HG02973 (cell line): Measurements from ENCODE around the gene ZNF688.
A peak's percentile ranks its signal among the peaks of the same experiment; 100 is the strongest.
"Not testable (repeated sequence)": the region's sequence is repeated elsewhere in the genome, so short reads cannot be mapped to it uniquely, and the experiment has no call there.

Source experiments
- ATAC-seq: cut with Tn5 transposase; IDR thresholded peaks from one replicate; pipeline ENCODE4 v1.9.1; 2021; ENCODE audit warnings: moderate library complexity; ENCODE audit not compliant: unreplicated experiment

ZNF688 gene

DNA sequence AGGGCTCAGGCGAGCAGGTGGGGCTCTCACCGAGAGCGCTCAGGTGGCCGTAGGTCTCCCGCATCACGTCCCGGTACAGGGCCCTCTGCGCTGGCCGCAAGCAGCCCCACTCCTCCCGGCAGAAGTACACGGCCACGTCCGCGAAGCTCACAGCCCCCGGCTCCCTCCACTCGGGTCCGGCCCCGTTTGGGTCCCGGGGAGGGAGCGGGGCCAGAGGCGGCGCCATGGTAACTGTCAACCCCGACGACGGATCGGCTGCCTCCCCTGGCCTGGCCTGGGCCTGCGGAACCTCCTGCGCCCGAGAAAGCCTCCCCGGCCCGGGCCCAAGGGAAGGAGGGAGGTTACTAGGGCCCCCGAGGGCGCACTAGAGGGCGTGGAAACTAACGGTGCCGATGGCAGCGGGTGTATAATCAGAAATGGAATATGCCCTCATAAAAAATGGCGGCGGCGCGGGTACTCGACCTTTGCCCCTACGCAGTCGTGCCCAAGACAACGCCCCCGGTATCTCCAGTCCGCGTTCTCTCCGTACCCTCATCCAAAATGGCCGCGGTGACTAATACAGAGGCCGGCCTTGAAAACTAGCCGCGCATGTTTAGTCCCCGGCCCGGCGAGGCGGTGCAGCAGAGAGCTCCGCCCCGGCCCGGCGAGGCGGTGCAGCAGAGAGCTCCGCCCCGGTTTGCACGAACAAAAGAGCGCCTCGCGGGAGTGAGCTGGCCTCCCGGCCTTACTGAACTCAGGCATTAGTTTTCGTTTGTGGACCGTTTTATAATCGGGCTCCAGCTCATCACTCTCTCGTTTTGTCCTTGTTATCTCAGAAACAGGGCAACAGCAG, 13.3 kb downstream of the ZNF688 start, which contains the start of gene ZNF764:
Gene ZNF764 (minus strand): TSS at position 418 of the 832 bp plus-strand sequence. CDS start 192 bp downstream, at position 226.
- ATAC-seq = peak; percentile 80

DNA sequence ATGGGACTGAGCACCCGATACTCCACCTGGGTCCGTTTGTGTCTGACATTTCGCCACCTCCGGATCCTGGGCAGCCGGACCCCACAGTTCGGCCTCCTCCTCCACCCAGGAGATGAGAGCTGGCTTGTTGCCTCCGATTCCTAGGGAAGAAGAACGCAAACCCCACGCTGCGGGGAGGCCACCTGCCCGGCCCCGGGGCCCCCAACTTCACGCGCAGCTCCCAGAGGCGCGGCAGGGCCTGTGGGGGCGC, 13.9 kb downstream of the ZNF688 start:
- ATAC-seq = peak; percentile 2

DNA sequence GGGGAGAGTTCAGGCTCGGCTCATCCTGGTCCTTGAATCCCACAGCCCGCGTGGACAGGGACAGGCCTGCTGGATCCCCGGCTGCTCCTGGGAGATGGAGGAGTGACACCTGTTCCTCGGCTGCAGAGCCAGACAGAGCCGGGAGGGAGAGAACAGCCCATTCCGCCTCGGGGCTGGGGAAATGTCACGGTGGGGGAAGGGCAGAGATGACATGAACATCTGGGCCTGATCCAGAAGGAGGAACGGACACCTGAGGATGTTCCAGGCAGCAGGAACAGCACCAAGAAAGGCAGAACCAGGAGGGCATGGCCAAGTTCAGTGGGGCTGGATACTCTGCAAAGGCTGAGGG, 15.4 kb downstream of the ZNF688 start:
- no peak for ATAC-seq

DNA sequence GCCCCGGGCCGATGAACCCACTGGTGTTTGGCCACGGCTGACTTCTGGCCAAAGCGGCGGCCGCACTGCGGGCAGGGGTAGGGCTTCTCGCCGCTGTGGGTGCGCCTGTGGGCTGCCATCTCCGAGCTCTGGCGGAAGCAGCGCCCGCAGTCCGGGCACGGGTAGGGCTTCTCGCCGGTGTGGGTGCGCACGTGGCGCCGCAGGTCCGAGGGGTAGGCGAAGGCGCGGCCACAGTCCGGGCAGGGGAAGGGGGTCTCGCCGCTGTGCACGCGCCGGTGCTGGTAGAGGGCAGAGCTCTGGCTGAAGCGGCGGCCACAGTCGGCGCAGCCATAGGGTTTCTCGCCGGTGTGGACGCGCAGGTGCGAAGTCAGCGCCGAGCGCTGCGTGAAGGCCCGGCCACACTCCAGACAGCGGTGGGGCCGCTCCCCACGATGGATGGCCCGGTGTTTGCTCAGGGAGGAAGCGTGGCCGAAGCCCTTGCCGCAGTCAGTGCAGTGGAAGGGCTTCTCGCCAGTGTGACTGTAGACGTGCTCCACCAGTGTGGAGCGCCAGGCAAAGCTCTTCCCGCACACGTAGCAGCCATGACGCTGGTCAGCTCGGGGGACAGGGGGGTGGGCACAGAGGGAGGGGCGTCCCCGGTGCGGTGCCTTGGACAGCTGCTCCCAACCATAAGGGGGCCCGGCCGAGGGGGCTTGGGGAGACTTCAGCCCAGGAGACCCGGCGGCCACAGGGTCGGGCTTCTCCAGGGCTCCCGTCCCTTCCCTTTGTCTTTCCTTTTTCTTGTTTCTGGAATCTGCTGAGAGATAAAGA, 16.0 kb downstream of the ZNF688 start:
- no peak for ATAC-seq

DNA sequence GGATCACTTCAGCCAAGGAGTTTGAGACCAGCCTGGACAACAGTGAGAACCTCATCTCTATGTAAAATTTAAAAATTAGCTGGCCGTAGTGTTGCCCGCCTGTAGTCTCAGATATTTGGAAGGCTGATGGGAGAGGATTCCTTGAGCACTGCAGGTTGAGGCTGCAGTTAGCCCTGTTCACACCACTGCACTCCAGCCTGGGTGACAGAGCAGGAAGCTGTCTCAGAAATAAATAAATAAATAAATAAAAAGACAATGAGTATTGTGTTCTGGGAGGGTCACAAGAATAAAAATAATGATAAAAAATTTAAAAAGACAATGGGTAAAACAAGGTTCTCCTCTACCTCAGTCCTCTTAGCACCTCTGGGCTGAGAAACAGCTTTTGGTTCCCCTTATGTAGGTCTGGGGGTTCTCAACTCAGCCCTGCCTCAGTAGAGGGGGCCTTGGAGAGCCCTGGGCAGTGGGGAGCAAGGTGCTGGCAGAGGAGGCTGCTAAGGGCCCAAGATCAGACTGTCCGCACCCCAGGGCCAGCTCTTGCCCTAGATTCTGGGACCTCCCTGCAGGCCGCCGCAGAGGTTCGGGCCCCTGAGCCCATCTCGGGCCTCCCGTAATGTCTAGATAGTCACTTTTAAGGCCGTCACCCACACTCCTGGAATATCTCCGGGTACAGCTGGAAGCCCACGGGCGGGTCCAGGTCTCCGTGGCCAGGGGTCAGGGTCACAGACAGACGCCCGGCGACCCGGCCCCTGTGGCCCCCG, 16.8 kb downstream of the ZNF688 start:
- no peak for ATAC-seq

DNA sequence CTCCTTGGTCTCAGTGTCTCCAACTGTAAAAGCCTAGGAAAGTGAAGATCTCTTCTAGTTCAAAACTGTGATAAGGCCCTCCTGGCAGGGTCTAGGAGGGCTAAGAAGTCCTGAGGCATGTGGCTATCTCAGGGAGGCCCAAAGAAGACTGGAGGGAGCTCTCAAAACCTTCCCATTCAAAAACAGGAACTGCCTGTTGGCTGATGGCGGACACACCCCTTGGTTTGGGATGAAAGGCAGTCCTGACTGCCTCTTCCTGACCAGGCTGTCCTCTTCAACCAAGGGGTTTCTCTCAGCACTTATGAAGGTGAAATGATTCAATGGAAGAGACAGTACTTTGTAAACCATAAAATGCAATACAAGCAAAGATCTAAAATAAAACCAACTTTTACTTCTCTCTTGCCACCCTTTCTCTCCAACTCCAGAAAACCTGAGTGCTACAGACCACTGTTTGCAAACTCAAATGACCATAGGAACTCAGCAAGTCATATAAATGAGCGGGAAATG, 18.1 kb downstream of the ZNF688 start:
- ATAC-seq = no peak

DNA sequence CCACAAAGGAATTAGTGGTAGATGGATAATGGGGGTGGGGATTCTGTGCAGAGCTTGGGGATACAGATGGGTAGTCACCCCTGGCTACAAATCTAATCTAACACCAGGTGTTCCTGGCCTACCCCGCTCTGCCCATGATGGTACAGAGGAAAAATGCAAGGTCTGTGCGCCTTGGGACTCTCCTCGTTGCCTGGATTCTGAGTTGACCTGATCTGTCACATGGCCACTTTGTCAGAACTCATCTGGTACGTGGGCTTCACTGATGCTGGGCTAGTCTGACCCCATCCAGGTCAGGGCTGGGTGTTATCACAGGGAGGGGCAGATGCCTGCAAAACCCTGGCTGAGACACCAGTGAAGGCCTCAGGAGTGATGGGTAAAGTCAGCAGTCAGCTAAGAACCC, 18.6 kb downstream of the ZNF688 start:
- no peak for ATAC-seq

DNA sequence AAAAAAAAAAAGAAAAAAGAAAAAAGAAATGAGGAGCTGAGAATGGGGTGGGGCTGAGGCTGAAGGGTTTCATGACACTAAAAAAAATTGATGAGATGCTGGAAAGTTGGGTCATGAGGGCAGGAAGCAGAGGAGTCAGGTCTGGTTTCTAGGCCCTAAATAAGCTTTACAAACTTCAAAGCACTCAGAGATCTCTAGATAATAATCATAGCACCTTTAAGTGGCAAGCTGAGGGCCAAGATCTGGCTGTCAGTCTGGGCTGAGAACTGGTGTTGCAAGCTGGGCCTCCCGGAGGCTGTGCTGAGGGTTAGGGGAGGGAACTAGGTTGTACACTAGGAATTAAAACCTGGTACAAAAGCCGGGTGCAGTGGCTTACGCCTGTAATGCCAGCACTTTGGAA, 19.7 kb downstream of the ZNF688 start:
- no peak for ATAC-seq

DNA sequence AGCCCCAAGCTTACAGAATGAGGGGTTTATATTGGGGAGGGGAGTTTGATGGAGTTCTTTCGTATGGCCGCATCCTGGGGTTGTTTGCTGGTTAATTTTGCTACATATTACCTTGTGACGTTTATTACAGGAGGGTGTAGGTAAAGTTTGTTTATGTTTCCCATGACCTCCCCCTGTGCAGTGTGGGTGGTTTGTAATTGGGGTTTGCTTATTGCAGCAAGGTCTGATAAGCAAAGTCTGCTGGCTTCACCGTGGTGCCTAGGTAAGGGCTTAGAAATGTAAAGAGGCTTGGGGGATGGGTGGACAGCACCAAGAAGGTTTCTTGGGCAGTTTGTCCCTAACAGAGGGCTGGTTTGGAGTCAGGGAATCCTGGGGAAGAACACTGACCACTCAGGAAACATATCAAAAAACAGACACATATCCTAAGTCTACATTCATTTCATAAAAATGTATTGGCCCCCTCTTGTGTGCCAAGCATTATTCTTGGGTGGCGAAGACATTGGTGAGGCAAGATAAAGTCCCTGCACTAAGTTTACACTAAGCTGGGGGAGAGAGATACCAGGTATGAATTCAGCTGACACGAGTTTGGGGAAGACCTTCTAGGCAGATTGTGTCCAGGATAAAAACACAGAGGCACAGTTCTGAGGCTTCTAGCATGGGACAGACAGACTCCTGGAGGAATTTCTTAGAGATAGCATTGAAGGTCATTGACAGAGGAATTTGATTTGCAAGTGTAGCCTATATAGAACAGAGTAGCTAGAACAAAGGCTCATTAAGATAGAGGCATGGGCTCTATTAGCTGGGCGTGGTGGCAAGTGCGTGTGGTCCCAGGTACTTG, 22.9 kb downstream of the ZNF688 start:
- no peak for ATAC-seq

DNA sequence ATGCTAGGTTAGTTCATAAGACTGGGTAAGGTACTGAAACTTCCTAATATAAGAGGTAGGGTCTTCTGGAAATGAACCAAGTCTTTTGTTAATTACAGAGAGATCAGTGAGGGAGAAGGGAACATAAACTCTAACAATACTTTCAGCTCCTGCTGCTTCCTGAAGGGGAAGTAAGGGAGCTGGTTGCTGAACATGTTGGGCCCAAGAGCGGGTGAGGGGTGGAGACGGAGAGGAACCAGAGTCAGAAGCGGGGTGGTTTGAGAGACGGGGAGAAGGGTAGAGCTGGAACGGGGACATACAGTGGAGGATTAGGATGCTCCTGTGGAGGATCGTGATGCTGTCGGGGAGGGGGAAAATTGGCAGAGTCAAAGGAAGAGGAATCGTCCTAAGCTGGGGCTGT, 25.4 kb downstream of the ZNF688 start:
- no peak for ATAC-seq

DNA sequence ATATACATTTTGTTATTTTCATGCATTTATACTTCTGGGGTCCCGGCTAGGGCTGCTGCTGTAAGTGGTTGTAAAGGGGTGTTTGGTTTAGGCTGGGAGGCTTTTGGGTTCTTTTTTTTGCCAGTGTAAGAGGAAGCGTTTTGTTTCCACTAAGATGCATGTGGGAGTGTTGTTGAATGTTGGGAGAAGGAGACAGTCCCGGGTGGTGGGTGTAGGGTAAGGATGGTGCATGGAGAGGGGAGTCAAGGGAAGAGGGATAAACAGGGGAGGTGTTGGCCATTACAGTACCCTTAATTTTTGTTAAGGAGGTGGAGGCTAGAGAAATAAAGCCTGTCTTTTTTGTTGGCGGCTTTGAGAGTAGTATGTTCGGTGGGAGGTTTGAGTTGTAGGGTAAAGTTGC, 28.4 kb downstream of the ZNF688 start:
- ATAC-seq = no peak

DNA sequence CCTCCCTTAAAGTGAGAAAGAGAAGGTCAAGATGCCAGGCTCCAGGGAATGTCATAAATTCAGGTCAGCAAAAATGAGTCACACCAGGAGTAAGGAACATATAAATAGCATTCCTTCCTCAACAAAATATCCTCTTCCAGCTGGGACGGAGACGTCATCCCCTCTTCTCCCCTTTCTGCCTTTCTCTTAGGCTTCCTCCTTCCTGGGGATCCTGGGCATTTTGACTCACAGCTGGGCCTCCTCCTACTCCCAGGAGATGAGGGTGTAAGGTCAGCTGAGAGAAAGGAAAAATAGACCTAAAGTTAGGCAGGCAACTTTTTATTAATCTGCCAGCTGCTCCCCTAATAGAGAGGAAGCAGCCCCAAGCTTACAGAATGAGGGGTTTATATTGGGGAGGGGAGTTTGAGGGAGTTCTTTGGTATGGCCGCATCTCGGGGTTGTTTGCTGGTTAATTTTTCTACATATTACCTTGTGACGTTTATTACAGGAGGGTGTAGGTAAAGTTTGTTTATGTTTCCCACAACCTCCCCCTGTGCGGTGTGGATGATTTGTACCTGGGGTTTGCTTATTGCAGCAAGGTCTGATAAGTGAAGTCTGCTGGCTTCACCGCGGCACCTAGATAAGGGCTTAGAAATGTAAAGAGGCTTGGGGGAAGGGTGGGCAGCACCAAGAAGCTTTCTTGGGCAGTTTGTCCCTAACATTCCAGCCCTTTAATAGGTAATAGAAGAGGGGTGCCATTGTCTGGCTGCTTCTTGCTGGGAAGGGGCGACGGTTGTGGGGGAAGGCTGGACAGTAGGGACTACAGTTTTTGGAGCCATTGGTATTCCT, 29.8 kb downstream of the ZNF688 start:
- no peak for ATAC-seq

DNA sequence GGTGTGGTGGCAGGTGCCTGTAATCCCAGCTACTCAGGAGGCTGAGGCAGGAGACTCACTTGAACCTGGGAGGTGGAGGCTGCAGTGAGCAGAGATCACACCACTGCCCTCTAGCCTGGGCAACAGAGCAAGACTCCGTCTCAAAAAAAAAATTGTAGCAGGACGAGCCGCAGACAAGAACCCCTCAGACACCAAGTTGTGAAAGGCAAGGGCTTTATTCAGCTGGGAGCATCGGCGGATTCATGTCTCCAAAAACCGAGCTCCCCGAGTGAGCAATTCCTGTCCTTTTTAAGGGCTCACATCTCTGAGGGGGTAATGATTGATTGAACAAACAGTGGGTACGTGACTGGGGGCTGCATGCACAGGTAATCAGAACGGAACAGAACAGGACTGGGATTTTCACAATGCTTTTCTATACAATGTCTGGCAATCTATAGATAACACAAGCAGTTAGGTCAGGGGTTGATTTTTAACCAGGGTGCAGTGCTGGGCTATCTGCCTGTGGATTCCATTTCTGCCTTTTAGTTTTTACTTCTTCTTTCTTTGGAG, 30.5 kb downstream of the ZNF688 start:
- not testable (repeated sequence) for ATAC-seq

DNA sequence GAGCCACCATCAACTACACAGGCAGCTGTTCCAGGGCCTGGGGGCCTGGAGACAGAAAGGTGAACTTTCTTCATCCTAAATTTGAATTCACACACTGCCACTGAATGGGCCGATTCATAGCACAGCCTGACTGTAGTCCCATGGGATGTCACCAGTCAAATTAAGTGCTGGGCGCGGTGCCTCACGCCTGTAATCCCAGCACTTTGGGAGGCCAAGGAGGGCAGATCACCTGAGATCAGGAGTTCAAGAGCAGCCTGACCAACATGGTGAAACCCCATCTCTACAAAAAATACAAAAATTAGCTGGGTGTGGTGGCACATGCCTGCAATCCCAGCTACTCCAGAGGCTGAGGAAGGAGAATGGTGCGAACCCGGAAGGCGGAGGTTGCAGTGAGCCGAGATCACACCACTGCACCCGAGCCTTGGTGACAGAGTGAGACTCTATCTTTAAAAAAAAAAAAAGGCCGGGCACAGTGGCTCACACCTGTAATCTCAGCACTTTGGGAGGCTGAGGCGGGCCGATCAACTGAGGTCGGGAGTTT, 31.5 kb downstream of the ZNF688 start:
- ATAC-seq = not testable (repeated sequence)

DNA sequence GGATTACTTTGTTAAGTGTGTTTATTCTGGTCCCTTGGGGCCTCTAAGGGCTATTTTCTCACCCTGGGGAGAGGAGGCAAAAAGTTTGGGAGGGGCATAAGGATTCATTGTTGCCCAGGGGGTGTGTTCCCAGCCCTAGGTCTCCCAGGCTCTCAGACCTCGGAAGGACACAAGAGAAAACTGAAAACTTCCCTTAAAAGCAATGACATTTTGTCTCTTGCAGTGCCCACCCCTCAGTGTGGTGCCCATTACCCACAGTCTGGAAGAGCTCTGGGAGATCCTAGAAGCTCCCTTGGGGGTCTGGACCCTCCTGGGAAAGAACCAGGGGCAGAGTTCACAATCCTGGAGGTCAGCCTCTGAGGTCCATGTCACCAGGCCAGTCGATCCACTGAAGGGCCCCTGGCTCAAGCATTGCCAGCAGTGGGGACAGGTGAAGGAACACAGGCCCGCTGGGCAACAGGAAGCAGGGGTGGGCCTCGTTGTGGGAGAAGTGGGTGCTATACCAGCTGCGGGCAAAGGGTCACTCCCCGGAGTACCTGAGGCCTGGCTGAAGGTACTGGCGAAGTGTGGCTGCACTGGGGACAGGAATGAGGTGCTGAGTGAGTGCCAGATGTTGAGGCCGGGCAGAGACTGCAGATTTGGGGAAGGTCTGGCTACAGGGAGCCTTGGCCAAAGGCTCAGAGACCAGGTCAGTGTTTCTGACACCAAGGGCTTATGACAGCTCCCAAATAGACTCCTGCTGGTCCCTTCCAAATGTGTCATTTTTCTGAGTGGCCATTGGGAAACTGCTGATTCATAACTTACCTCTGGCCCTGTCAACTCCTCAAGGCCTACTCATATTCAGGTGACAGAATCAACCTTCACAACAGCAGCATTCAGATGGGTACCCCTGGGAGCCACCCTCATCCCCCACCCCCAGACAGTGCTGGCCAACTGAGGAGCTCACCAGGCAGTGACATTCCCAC, 32.2 kb downstream of the ZNF688 start:
- ATAC-seq = no peak

DNA sequence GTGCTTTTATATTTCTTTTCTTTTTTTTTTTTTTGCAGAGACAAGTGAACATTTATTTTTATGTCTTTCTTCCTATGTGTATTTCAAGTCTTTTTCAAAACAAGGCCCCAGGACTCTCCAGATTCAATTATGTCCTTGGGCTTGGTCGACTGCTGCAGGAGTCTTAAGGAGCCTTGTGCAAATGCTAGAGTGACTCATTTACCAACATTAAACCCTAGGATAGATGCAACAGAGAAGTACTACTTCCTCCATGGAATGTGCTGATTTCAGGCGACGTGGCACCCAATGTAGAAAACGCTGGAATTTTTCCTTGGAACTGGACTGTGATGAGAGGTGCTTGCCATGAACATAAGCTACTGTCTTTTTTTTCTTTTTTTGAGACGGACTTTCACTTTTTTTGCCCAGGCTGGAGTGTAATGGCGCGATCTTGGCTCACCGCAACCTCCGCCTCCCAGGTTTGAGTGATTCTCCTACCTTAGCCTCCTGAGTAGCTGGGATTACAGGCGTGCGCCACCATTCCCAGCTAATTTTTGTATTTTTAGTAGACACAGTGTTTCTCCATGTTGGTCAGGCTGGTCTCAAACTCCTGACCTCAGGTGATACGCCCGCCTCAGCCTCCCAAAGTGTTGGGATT, 35.0 kb downstream of the ZNF688 start:
- not testable (repeated sequence) for ATAC-seq

DNA sequence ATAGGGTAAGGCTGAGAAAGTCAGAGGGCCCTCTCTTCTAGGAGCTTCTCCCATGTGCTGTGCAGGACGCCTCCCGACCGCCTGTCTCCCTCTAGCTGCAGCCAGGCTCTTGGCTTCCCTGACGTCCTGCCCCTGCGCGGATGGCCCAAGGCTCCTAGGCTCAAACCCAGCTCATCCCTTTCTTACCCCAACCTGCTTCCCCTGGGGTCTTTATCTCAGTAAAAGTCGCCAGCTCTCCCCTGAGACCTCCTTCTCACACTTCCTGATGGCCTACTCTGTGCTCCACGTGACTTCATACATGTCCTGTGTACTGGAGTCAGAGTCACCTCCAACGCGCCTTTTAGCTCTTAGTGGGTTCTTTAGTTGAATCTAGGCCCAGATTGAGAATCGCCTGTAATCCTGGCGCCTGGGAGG, 35.7 kb downstream of the ZNF688 start:
- ATAC-seq = peak; percentile 57
